H1 (cell line): Measurements from ENCODE around the gene MCF2L. TPM values are rescaled to one million over a fixed set of nuclear protein-coding genes. Genes with fewer than 3 reads are reported as not detected.

Experiments
- CTCF ChIA-PET: fragments of 300-600 bp; sonication (Branson Sonifier 250); formaldehyde crosslinking; loops from one replicate; lab custom pipeline; 2021; ENCODE audit not compliant: partially characterized antibody; lab: Charles Lee
- POLR2A ChIA-PET: fragments of 300-600 bp; sonication (Branson Sonifier 250); formaldehyde crosslinking; loops from one replicate; lab custom pipeline; 2021; ENCODE audit warnings: inconsistent platforms; ENCODE audit not compliant: partially characterized antibody; lab: Charles Lee
- DNase-seq, 2 experiments: peaks; one replicate each; pipeline versions ENCODE4 v3.0.0 to v3.0.0-alpha.2; 2010 to 2022; ENCODE audit warnings: low spot score in 2 of 2, low read depth in 1 of 2, mixed read lengths in 1 of 2
- FAIRE-seq: peaks from 2 replicates; lab custom pipeline; 2011; peaks lifted over from hg19 to GRCh38; lab: Jason Lieb, UNC
- H2AFZ ChIP-seq: 2 replicates; pipeline ENCODE4 v1.8.1; 2012; ENCODE audit warnings: low read length, inconsistent platforms
- H2AK5ac ChIP-seq: 2 replicates; pipeline ENCODE4 v1.6.1; 2013; ENCODE audit warnings: low read depth, low read length
- H2BK120ac ChIP-seq: replicated peaks from 2 replicates; pipeline ENCODE3; 2013; ENCODE audit warnings: low read depth, low read length, inconsistent platforms
- H2BK12ac ChIP-seq: 2 replicates; pipeline ENCODE4 v1.6.1; 2013; ENCODE audit warnings: low read depth, low read length
- H2BK15ac ChIP-seq: 2 replicates; pipeline ENCODE4 v1.6.1; 2013; ENCODE audit warnings: low read length
- H2BK20ac ChIP-seq: 2 replicates; pipeline ENCODE4 v1.6.1; 2013; ENCODE audit warnings: low read length
- H2BK5ac ChIP-seq: 2 replicates; pipeline ENCODE4 v1.6.1; 2013; ENCODE audit warnings: low read depth, low read length
- H3K14ac ChIP-seq: 2 replicates; pipeline ENCODE4 v1.6.1; 2013; ENCODE audit warnings: inconsistent platforms; ENCODE audit not compliant: insufficient read length
- H3K18ac ChIP-seq: 2 replicates; pipeline ENCODE4 v1.6.1; 2013; ENCODE audit warnings: low read length; ENCODE audit errors: extremely low read depth
- H3K23ac ChIP-seq: 2 replicates; pipeline ENCODE4 v1.6.1; 2013; ENCODE audit warnings: inconsistent platforms; ENCODE audit not compliant: insufficient read length
- H3K23me2 ChIP-seq: 2 replicates; pipeline ENCODE4 v1.6.1; 2013; ENCODE audit warnings: low read depth, low read length
- H3K27ac ChIP-seq: 2 replicates; pipeline ENCODE4 v1.6.1; 2011; ENCODE audit warnings: low read depth, low read length, inconsistent platforms
- H3K27me3 ChIP-seq, 4 experiments: replicated peaks in 1 of 4; 1 replicate in 1 of 4; 2 replicates in 3 of 4; pipeline versions ENCODE4 v1.6.1 to v1.8.1; 2011 to 2013; ENCODE audit warnings: low read length in 3 of 4, mild to moderate bottlenecking in 3 of 4, inconsistent platforms in 2 of 4, mixed read lengths in 2 of 4, moderate library complexity in 1 of 4; ENCODE audit not compliant: control insufficient read depth in 3 of 4, insufficient read depth in 3 of 4; ENCODE audit errors: extremely low read depth in 1 of 4
- H3K36me3 ChIP-seq, 4 experiments: 2 replicates each; pipeline versions ENCODE4 v1.6.1 to v1.8.1; 2011 to 2013; ENCODE audit warnings: mild to moderate bottlenecking in 4 of 4, low read length in 3 of 4, moderate library complexity in 2 of 4, control low read depth in 1 of 4, inconsistent platforms in 1 of 4; ENCODE audit not compliant: insufficient read depth in 4 of 4, control insufficient read depth in 2 of 4
- H3K4ac ChIP-seq: replicated peaks from 2 replicates; pipeline ENCODE3; 2013; ENCODE audit warnings: low read length, low read depth, mixed read lengths, inconsistent platforms; ENCODE audit not compliant: insufficient read length
- H3K4me1 ChIP-seq, 4 experiments: replicated peaks in 1 of 4; 1 replicate in 1 of 4; 2 replicates in 3 of 4; pipeline versions ENCODE4 v1.6.1 to v1.8.1; 2011 to 2013; ENCODE audit warnings: low read length in 3 of 4, inconsistent platforms in 2 of 4, mixed read lengths in 1 of 4; ENCODE audit not compliant: insufficient read depth in 4 of 4, control insufficient read depth in 3 of 4
- H3K4me2 ChIP-seq, 2 experiments: 2 replicates each; pipeline versions ENCODE4 v1.6.1 to v1.8.1; 2011 to 2013; ENCODE audit warnings: low read depth in 2 of 2, low read length in 2 of 2, control low read depth in 1 of 2, inconsistent platforms in 1 of 2, mild to moderate bottlenecking in 1 of 2; ENCODE audit not compliant: insufficient read depth in 1 of 2
- H3K4me3 ChIP-seq, 4 experiments: fragments of 200-600, 300-600 bp in 1 of 4; sonication (generic), shearing (Covaris generic), sonication (Bioruptor Twin) in 1 of 4; 2 replicates each; pipeline versions ENCODE4 v1.5.1 to v1.8.1; 2011 to 2016; ENCODE audit warnings: low read length in 4 of 4, low read depth in 3 of 4, control low read depth in 2 of 4, inconsistent platforms in 2 of 4, mild to moderate bottlenecking in 2 of 4, mixed read lengths in 1 of 4, moderate library complexity in 1 of 4; ENCODE audit not compliant: insufficient read depth in 2 of 4; ENCODE audit errors: extremely low read depth in 1 of 4
- H3K56ac ChIP-seq: replicated peaks from 2 replicates; pipeline ENCODE3; 2013; ENCODE audit warnings: low read depth, mild to moderate bottlenecking, mixed read lengths, low read length, inconsistent platforms; ENCODE audit not compliant: insufficient read length
- H3K79me1 ChIP-seq: 2 replicates; pipeline ENCODE4 v1.6.1; 2013; ENCODE audit warnings: low read depth, low read length, control low read depth
- H3K79me2 ChIP-seq, 2 experiments: 2 replicates each; pipeline versions ENCODE4 v1.6.1 to v1.8.1; 2012 to 2013; ENCODE audit warnings: low read length in 2 of 2, mild to moderate bottlenecking in 2 of 2, inconsistent platforms in 1 of 2; ENCODE audit not compliant: insufficient read depth in 2 of 2, control insufficient read depth in 1 of 2
- H3K9ac ChIP-seq, 4 experiments: replicated peaks in 1 of 4; 1 replicate in 1 of 4; 2 replicates in 3 of 4; pipeline versions ENCODE4 v1.6.1 to v1.8.1; 2011 to 2013; ENCODE audit warnings: low read depth in 3 of 4, low read length in 3 of 4, control low read depth in 2 of 4, mild to moderate bottlenecking in 2 of 4, moderate library complexity in 2 of 4, inconsistent platforms in 1 of 4; ENCODE audit errors: extremely low read depth in 1 of 4
- H3K9me3 ChIP-seq, 2 experiments: 2 replicates each; pipeline versions ENCODE4 v1.6.1 to v1.8.1; 2012 to 2013; ENCODE audit warnings: mild to moderate bottlenecking in 2 of 2, moderate library complexity in 2 of 2, control low read depth in 1 of 2, inconsistent platforms in 1 of 2, low read depth in 1 of 2, low read length in 1 of 2, mixed read lengths in 1 of 2; ENCODE audit not compliant: insufficient read depth in 2 of 2
- H4K20me1 ChIP-seq, 2 experiments: replicated peaks in 1 of 2; 2 replicates each; pipeline versions ENCODE3 to v1.8.1; 2011 to 2013; ENCODE audit warnings: inconsistent platforms in 2 of 2, low read length in 2 of 2, mild to moderate bottlenecking in 1 of 2; ENCODE audit not compliant: insufficient read depth in 2 of 2, control insufficient read depth in 1 of 2
- H4K5ac ChIP-seq: 2 replicates; pipeline ENCODE4 v1.6.1; 2013; ENCODE audit warnings: low read length, low read depth, mixed read lengths, inconsistent platforms; ENCODE audit not compliant: insufficient read length
- H4K8ac ChIP-seq: 2 replicates; pipeline ENCODE4 v1.8.0; 2013; ENCODE audit warnings: mild to moderate bottlenecking, moderate library complexity, low read length, inconsistent platforms; ENCODE audit not compliant: insufficient read depth; ENCODE audit errors: extremely low read depth
- H4K91ac ChIP-seq: replicated peaks from 2 replicates; pipeline ENCODE3; 2013; ENCODE audit warnings: low read length, mixed read lengths, inconsistent platforms; ENCODE audit not compliant: insufficient read length
- ATF2 ChIP-seq: IDR thresholded peaks from 2 replicates; pipeline ENCODE4 v1.6.1; 2012; ENCODE audit warnings: low read length, inconsistent platforms
- CTBP2 ChIP-seq: IDR thresholded peaks from 2 replicates; pipeline ENCODE4 v1.7.0; 2011; ENCODE audit warnings: borderline replicate concordance, mild to moderate bottlenecking, moderate library complexity, mixed read lengths, low read length; ENCODE audit not compliant: insufficient read depth, insufficient read length
- KDM1A ChIP-seq: fragments of 200-600, 300-600 bp; sonication (generic); IDR thresholded peaks from 2 replicates; pipeline ENCODE4 v1.7.1; 2016; ENCODE audit warnings: mild to moderate bottlenecking, low read length, borderline replicate concordance
- POLR2A ChIP-seq, 2 experiments: IDR thresholded peaks; 1 replicate in 1 of 2; 2 replicates in 1 of 2; pipeline ENCODE4 v1.6.1; 2011; ENCODE audit warnings: low read depth in 2 of 2, low read length in 2 of 2, mild to moderate bottlenecking in 2 of 2; ENCODE audit errors: control extremely low read depth in 1 of 2
- RNF2 ChIP-seq: fragments of 200-900, 300-1000 bp; sonication (generic); IDR thresholded peaks from 2 replicates; pipeline ENCODE4 v1.7.1; 2016; ENCODE audit warnings: borderline replicate concordance, low read depth, mild to moderate bottlenecking, antibody characterized with exemption, low read length; ENCODE audit not compliant: poor library complexity, severe bottlenecking; ENCODE audit errors: missing control alignments
- SIN3A ChIP-seq, 2 experiments: IDR thresholded peaks in 1 of 2; conservative IDR thresholded peaks in 1 of 2; 2 replicates each; pipeline ENCODE4 v1.6.1; 2011 to 2012; ENCODE audit warnings: low read length in 2 of 2, improper control_type of control experiment in 1 of 2, low read depth in 1 of 2, mild to moderate bottlenecking in 1 of 2
- SIRT6 ChIP-seq: IDR thresholded peaks from one replicate; pipeline ENCODE4 v1.7.1; 2012; ENCODE audit warnings: low read length, inconsistent platforms
- SP2 ChIP-seq: IDR thresholded peaks from 2 replicates; pipeline ENCODE4 v1.6.1; 2012; ENCODE audit warnings: mild to moderate bottlenecking, low read length, inconsistent platforms
- TAF7 ChIP-seq: optimal IDR thresholded peaks from 2 replicates; pipeline ENCODE3; 2011; ENCODE audit warnings: low read depth, mild to moderate bottlenecking, inconsistent platforms, low read length, moderate library complexity, borderline replicate concordance
- ZNF274 ChIP-seq: IDR thresholded peaks from 2 replicates; pipeline ENCODE4 v1.7.0; 2012; ENCODE audit warnings: low read length, borderline replicate concordance; ENCODE audit errors: extremely low read depth
- WGBS, 2 experiments: shearing (Covaris generic) in 1 of 2; methylation state at CpG; one replicate each; pipeline versions ENCODE4 v1.1.6 to v1.1.7; 2013 to 2015; ENCODE audit warnings: low lambda C conversion rate in 2 of 2, mixed read lengths in 2 of 2, inconsistent platforms in 1 of 2, low coverage in 1 of 2, missing lambda C conversion rate in 1 of 2; ENCODE audit not compliant: insufficient replicate concordance in 2 of 2, insufficient coverage in 1 of 2, insufficient read length in 1 of 2; ENCODE audit errors: extremely low coverage in 1 of 2, missing lambda C conversion rate in 1 of 2; 5-methylcytosine and 5-hydroxymethylcytosine counted together
- polyA plus RNA-seq, 7 experiments: library from polyadenylated mRNA; depleted of rRNA in 3 of 7; stranded (reverse) in 5 of 7; unstranded in 2 of 7; fragments of >200 nt in 5 of 7; fragments of 200-250 nt in 2 of 7; gene quantifications; 1 replicate in 5 of 7; 2 replicates in 1 of 7; 4 replicates in 1 of 7; pipeline versions ENCODE4 v1.2.1 to v1.2.3, GENCODE V29; 2011 to 2013; ENCODE audit warnings: missing spikeins in 2 of 7, mixed read lengths in 2 of 7
- total RNA-seq: library from RNA; stranded (reverse); fragmentation: NEBNext Ultra II Directional; extraction: Animal tissue kit (Norgen Biotek cat#: 25700); gene quantifications from 2 replicates; pipeline ENCODE4 v1.2.1, GENCODE V29; 2021
- TF ChIP-seq, protein P1 (sequence below): IDR thresholded peaks from 2 replicates; pipeline ENCODE4 v1.6.1; 2011; ENCODE audit warnings: low read depth, mild to moderate bottlenecking, low read length; ENCODE audit not compliant: insufficient read depth

Gene MCF2L
- total and polyA plus RNA-seq, 2 of the 8 experiments (the other 6 are each of a cell fraction or from before 2014, with no cell fraction given): 10.1 to 24.4 TPM

DNA sequence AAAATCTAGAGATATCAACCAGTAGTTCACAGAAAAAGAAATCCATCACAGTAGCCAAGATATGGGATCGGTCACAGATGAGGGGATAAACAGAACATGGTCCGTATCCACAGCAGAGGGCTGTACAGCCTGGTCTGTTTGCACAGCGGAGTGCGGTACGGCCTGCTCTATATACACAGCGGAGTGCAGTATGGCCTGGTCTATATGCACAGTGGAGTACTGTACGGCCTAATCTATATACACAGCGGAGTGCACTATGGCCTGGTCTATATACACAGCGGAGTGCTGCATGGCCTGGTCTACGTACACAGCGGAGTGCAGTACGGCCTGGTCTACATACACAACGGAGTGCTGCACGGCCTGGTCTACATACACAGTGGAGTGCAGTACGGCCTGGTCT lies 43.0 kb upstream of the MCF2L start:
- Histone ChIP-seq H3K23ac (no peak overlapping the region), H3K18ac (no peak overlapping the region), H3K27ac (no peak overlapping the region), H2AK5ac (no peak overlapping the region), H4K8ac (no peak overlapping the region), H3K23me2 (no peaks in the 10 kb centered on the region), H3K4me3 (no peak overlapping the region), H2AFZ (no peak overlapping the region), H3K4ac (no peak overlapping the region), H3K79me2 (no peaks in the 10 kb centered on the region), H3K4me1 (peaks cover 0 to 7% (median 3%) of the 10 kb centered on the region in 4 experiments; a peak in 4 of 7 replicates), H4K91ac (no peak overlapping the region), H3K14ac (no peak overlapping the region), H3K4me2 (no peak overlapping the region), H2BK12ac (no peak overlapping the region), H2BK15ac (no peak overlapping the region), H2BK120ac (no peak overlapping the region)
- POLR2A ChIA-PET: no interaction called here
- CTCF ChIA-PET: no interaction called here
- DNase-seq: no peak
- no peak for FAIRE-seq
- 90% methylated on average over 15 of the region's 15 CpGs; no CpG with 5 or more reads in 1 of the 2 experiments for WGBS, 2 experiments
- TF ChIP-seq ATF2: no peak
- TF ChIP-seq CTBP2: no peak
- TF ChIP-seq SP2: no peak
- TF ChIP-seq RNF2: no peak
- TF ChIP-seq SIRT6: no peak
- TF ChIP-seq ZNF274: no peak
- TF ChIP-seq TAF7: no peak
- TF ChIP-seq SIN3A (conservative IDR thresholded peaks at IDR 0.05 in 1 of 2, IDR thresholded peaks at IDR 0.05 in 1 of 2; ENCODE audit: low read depth in 1 of 2, low read length in 2 of 2): no peak
- TF ChIP-seq POLR2A (IDR thresholded peaks at IDR 0.05; ENCODE audit: control extremely low read depth in 1 of 2, low read depth in 2 of 2, low read length in 2 of 2): no peak
- TF ChIP-seq, protein P1, sequence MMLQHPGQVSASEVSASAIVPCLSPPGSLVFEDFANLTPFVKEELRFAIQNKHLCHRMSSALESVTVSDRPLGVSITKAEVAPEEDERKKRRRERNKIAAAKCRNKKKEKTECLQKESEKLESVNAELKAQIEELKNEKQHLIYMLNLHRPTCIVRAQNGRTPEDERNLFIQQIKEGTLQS: no peak
- TF ChIP-seq KDM1A: no peak
- TF ChIP-seq, all 59 proteins: peak for 0
- H3K9ac ChIP-seq: no peak overlapping the region
- peaks cover 0 to 3% of the 10 kb centered on the region in 2 experiments for H4K20me1 ChIP-seq
- no peak overlapping the region for H2BK5ac ChIP-seq
- H3K36me3 ChIP-seq: no peaks in the 10 kb centered on the region
- no peaks in the 10 kb centered on the region for H3K27me3 ChIP-seq
- peaks cover 4 to 10% of the 10 kb centered on the region in 2 experiments for H3K9me3 ChIP-seq
- H3K79me1 ChIP-seq: no peaks in the 10 kb centered on the region; the same call in 1 of the 2 replicates
- H4K5ac ChIP-seq: no peak overlapping the region
- H3K56ac ChIP-seq: no peak overlapping the region
- no peak overlapping the region for H2BK20ac ChIP-seq
